ENCODE results near the gene DNAH17. TPM values are rescaled to one million over a fixed set of nuclear protein-coding genes. Genes with fewer than 3 reads are reported as not detected.

Gene DNAH17
- polyA plus RNA-seq, 3 donors: 0.01 to 0.51 (median 0.11) TPM

- Mint-ChIP-seq H3K9me3 (peaks cover 0 to 7% (median 2%) of the 10 kb centered on the region in 7 donors), H3K36me3 (peaks cover 21 to 22% of the 10 kb centered on the region in 2 donors), H3K27ac (peak overlapping the region in 3 of 7 donors; percentile 15 to 26 (median 19)), H3K4me1 (peaks cover 4% of the 10 kb centered on the region), H3K4me3 (no peak overlapping the region), H3K27me3 (ENCODE audit: low read depth in 3 of 3) (peaks cover 3 to 12% (median 11%) of the 10 kb centered on the region in 3 donors)
- H3K4me1 ChIP-seq (ENCODE audit: control insufficient read depth in 1 of 2, insufficient read depth in 2 of 2, low read length in 2 of 2): no peaks in the 10 kb centered on the region
- no peak overlapping the region for H3K9ac ChIP-seq (ENCODE audit: insufficient read depth, low read length, poor library complexity, severe bottlenecking)
- no peaks in the 10 kb centered on the region for H3K79me2 ChIP-seq (ENCODE audit: insufficient read depth, low read length)
- intact Hi-C loops (cut with micrococcal nuclease): no loop called here
- peaks cover 13 to 20% of the 10 kb centered on the region in 2 donors for H3K36me3 ChIP-seq (replicated peaks in 1 of 2; ENCODE audit: control insufficient read depth in 1 of 2, insufficient read depth in 2 of 2, low read length in 2 of 2)
- H3K4me3 ChIP-seq (replicated peaks in 1 of 3; ENCODE audit: low read depth in 2 of 3, low read length in 3 of 3): no peak overlapping the region
- H2AFZ ChIP-seq (ENCODE audit: insufficient read depth, low read depth, low read length, poor library complexity, severe bottlenecking): no peak overlapping the region
- no peak for DNase-seq
- TF ChIP-seq CTCF (IDR thresholded peaks at IDR 0.05): no peak
- H4K20me1 ChIP-seq (ENCODE audit: insufficient read depth, low read length): no peaks in the 10 kb centered on the region
- no peaks in the 10 kb centered on the region for H3K9me3 ChIP-seq (replicated peaks in 1 of 2; ENCODE audit: control insufficient read depth in 1 of 2, insufficient read depth in 1 of 2, low read length in 2 of 2)
- no peak overlapping the region for H3K27ac ChIP-seq (ENCODE audit: low read depth in 1 of 2, low read length in 2 of 2)
- H3K27me3 ChIP-seq (ENCODE audit: control insufficient read depth in 2 of 2, insufficient read depth in 2 of 2, low read length in 2 of 2): no peaks in the 10 kb centered on the region
- no peak overlapping the region for H3K4me2 ChIP-seq (replicated peaks; ENCODE audit: extremely low read depth, low read length, poor library complexity, severe bottlenecking)
- WGBS (ENCODE audit: insufficient coverage): 83% methylated on average over 15 of the region's 20 CpGs
Measured at GRCh38 chr17:78433013-78433727, 144.0 kb downstream of the DNAH17 start.

GRCh38 chr17:78432226-78433012, 144.8 kb downstream of the DNAH17 start:
- Histone ChIP-seq H3K4me2 (replicated peaks; ENCODE audit: extremely low read depth, low read length, poor library complexity, severe bottlenecking) (no peak overlapping the region), H3K27me3 (ENCODE audit: control insufficient read depth in 2 of 2, insufficient read depth in 2 of 2, low read length in 2 of 2) (no peaks in the 10 kb centered on the region), H3K4me3 (replicated peaks in 1 of 3; ENCODE audit: low read depth in 2 of 3, low read length in 3 of 3) (no peak overlapping the region), H3K36me3 (replicated peaks in 1 of 2; ENCODE audit: control insufficient read depth in 1 of 2, insufficient read depth in 2 of 2, low read length in 2 of 2) (peaks cover 17 to 28% of the 10 kb centered on the region in 2 donors), H3K79me2 (ENCODE audit: insufficient read depth, low read length) (no peaks in the 10 kb centered on the region), H3K27ac (ENCODE audit: low read depth in 1 of 2, low read length in 2 of 2) (no peak overlapping the region), H3K9ac (ENCODE audit: insufficient read depth, low read length, poor library complexity, severe bottlenecking) (no peak overlapping the region), H3K9me3 (replicated peaks in 1 of 2; ENCODE audit: control insufficient read depth in 1 of 2, insufficient read depth in 1 of 2, low read length in 2 of 2) (no peaks in the 10 kb centered on the region), H3K4me1 (ENCODE audit: control insufficient read depth in 1 of 2, insufficient read depth in 2 of 2, low read length in 2 of 2) (no peaks in the 10 kb centered on the region), H4K20me1 (ENCODE audit: insufficient read depth, low read length) (no peaks in the 10 kb centered on the region), H2AFZ (ENCODE audit: insufficient read depth, low read depth, low read length, poor library complexity, severe bottlenecking) (no peak overlapping the region)
- WGBS (ENCODE audit: insufficient coverage): 91% methylated on average over 12 of the region's 21 CpGs
- intact Hi-C loops (cut with micrococcal nuclease): no loop called here
- Mint-ChIP-seq H3K4me3 (no peak overlapping the region), H3K9me3 (peaks cover 0 to 5% (median 0%) of the 10 kb centered on the region in 7 donors), H3K4me1 (peaks cover 4% of the 10 kb centered on the region), H3K27ac (peak overlapping the region in 2 of 7 donors; percentile 30 to 33), H3K36me3 (peaks cover 23 to 29% of the 10 kb centered on the region in 2 donors), H3K27me3 (ENCODE audit: low read depth in 3 of 3) (peaks cover 2 to 9% (median 6%) of the 10 kb centered on the region in 3 donors)
- DNase-seq: no peak
- TF ChIP-seq CTCF (IDR thresholded peaks at IDR 0.05): no peak

Data from CD14-positive monocyte (primary cell).